Stimulated activated CD4-positive, alpha-beta T cell treated with anti-CD3 and anti-CD28 coated beads, TNF-alpha, amount 100 ng/mL, for 1 hour (primary cell): Measurements from ENCODE around the gene NBEAL2.

Experiments
- DNase-seq, 3 donors: peaks; one replicate each; pipeline ENCODE4 v3.0.0-alpha.2; 2020; ENCODE audit warnings: low read depth in 3 of 3, low spot score in 1 of 3

NBEAL2 gene

GRCh38 chr3:46978985-46979944 is at the start of gene NBEAL2:
Gene NBEAL2, plus strand, starts transcription at chr3:46979666. Its CDS starts 196 bp downstream, at chr3:46979862.
- peak; percentile 90 to 91 (median 90) for DNase-seq

GRCh38 chr3:46930166-46930944 is 49.1 kb upstream of the NBEAL2 start:
- DNase-seq, result no peak

DNA sequence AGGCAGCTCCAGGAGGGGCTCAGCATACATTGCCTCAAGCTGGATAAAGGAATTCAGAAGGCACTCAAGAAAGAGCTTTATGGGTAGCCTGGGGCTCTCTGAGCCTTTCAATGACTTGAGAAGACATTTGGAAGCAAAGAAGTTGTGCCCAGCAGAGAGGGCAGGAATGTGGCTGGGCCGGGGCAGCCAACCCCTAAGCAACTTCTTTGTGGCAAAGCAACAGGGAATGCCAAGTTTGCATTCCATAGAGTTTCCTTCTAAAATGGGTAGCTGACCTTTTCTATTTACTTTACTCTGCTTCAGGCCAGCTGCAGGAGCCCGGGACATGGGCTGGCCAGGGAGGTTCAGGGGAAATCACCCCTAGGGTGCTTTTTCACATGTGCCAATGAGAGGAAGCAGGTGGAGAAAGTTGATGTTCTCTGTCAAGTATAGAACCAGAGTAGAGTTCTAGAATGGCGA is 48.5 kb upstream of the NBEAL2 start:
- no peak for DNase-seq

DNA sequence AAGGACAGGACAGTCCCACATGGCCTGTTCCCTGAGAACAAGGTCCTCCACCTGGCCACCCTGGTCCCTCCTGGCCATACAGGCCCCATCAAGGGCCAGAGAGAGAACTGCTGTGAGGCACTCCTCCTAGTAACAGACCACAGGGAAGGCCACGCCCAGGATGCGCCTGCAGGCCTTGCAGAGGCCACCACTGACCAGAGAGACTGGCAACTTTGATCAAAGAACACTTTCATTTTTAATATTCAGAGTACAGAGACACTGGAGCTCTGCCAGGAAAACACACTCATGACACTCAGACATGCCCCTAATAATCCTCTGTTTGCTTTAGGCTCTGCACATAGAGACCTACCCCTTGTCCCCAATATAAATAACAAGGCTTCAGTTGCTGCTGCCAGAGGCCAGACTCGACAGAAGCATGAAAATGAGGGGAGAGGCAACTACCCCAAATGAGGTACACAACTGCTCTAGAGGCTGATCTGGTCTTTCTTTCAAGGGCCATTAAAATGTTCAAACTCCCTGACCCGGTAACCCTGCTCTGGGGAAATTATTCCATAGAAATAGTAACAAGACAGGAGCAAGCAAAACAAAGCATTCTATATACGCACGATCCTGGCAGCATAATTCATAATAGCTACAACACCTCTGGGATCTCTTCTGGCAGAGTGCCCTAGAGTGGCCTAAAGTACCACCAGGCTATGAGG is 47.7 kb upstream of the NBEAL2 start:
- DNase-seq, result no peak

DNA sequence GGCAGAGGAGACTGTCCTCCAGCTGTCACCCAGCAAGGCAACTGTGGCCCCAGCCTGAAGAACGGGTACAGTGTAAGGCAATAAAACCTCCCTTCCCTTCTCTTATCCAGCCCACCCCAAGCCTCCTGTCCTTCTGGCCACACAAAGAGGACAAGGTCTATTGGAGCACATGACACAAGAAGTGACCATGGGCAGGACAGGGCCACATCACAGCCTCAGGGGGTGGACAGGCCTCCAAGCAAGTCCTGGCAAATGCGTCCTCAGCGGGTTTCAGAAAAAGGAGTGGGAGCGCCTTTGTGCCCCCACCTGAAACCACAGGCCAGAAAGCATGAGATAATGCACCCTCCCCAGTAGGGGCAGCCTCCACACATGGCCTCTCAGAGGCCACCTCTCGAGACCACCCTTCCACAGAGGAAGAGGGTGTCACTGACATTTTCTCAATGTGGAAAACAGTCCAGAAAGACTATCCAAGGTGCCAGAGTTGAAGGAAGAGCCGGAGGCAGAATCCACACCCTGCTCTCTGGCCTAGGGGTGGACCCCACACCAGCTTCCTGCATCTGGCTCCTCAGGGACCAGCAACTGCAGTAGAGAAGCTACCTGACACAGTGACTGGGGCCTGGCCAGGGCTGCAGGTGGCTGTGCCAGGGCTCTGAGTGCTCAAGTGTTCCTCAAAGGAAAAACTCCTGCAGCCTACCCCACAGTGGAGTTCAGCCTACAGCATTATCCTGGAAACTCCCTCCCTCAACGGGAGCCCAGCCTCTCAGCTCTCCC is 46.8 kb upstream of the NBEAL2 start:
- DNase-seq, result no peak

DNA sequence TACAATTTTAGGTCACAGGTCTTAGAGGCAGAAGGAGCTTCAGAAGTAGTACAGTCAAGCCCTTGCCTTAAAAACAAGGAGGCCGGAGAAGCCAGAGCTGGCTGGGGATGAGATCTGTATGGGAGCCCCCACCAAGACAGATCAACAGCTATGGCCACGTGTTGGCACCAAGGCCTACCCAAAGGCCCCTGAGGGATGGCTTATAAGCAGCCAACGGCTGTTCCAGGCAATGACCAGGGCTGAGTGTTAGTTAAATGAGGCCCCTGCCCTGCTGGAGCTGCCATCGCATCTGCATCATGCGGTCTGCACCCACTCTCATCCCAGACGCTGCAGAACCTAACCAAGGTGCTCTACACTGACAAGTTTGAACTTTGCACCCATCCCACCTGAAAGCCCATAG is 46.2 kb upstream of the NBEAL2 start:
- DNase-seq, result no peak

DNA sequence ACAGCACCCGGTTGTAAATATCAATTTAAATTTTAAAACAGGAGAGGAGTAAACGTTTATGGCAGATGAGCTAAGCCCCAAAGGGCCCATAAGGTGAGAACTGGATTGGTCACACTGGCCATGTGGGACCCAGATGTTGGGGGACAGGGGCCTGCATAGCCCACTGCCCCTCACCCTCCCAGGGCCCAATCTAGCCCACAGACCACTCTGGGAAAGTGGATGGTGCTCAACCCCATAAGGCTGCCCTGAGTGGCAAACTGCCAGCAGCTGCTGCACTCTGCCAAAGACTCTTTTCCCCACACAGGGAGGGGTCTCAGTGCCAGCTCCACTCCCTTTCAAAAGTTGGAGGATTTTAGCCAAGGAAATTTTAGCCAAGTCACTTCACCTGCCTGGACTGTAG is 45.4 kb upstream of the NBEAL2 start:
- DNase-seq, result no peak

DNA sequence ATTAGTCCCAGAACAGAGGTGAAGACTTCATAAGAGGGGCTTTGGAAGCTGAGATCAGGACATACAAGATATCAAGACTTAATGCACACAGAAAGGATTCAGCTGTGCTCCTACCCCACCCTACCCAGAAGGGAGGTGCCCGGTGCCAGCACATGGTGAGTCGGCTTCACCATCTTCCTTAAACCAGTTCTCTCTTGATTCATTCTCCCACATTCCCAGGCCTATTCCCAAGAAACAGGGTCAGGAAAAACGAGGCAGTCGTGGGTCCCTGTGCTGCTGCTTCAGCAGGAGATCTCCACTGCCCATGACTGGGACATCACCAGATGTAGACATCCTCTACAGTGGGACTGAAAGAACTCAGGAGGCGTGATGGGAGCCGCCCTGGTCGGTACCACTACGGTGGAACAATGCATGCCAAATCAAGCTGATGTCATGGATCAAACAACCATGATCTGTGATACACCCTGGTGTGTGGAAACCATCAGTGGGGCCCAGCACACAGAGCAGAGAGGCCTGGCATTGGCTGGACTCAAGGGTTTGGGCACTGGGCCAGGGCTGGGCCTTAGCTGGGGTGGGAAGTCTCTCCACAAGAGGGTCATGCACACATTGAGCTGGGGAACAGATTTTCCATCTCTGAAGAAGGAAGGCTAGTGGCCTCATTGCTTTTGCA is 44.8 kb upstream of the NBEAL2 start:
- DNase-seq, result no peak

- no peak for DNase-seq
Measured at GRCh38 chr3:46935168-46935858, 44.2 kb upstream of the NBEAL2 start.

DNA sequence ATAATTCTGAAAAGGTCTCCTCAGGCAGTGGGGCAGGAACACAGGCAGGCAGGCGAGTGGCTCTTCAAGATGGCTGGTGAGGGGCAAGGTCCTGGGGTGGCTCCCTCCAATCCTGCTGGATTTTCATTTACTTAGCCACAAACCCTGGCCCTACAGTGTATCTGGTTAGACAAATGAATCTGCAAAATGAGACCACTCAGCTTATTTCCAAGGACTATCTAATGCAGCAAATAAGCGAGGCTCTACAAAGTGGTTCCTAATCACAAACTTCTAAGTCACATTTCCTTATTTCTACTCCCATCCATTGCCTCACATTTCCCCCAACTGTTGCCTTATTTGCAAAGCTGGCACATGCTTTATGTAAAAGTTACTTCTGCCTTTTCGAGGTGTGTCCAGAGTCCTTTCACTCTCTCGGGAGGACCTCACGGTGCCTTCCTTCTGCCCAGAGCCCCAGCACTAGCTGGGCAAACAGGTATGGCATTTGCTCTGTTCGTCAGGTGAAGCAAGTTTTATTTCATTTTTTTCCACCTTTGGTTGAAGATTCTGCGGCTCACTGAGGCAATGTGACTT is 43.4 kb upstream of the NBEAL2 start:
- no peak for DNase-seq

GRCh38 chr3:46936733-46937250 is 42.7 kb upstream of the NBEAL2 start:
- DNase-seq, result no peak

DNA sequence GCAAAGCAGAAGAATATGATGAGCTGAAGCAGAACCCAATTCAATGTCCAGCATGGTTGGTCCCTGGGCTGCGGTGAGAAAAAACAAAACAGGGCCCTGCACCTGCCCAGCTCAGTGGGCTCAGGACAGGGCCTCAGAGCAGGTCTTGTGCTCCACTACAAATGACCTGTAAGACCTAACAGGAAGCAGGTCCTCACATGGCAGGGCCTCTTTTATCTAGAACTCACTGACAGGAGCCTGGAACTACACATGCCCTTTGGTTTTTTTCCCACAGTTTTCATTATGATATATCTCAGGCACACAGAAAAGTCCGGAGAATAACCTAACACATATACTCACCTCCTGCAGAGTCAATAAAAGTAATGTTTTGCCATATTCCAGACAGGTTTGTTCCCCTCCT is 41.3 kb upstream of the NBEAL2 start:
- DNase-seq, result no peak

- DNase-seq, result no peak
Measured at GRCh38 chr3:46939578-46940445, 39.7 kb upstream of the NBEAL2 start.

- no peak for DNase-seq
Measured at GRCh38 chr3:46942076-46942475, 37.4 kb upstream of the NBEAL2 start.

DNA sequence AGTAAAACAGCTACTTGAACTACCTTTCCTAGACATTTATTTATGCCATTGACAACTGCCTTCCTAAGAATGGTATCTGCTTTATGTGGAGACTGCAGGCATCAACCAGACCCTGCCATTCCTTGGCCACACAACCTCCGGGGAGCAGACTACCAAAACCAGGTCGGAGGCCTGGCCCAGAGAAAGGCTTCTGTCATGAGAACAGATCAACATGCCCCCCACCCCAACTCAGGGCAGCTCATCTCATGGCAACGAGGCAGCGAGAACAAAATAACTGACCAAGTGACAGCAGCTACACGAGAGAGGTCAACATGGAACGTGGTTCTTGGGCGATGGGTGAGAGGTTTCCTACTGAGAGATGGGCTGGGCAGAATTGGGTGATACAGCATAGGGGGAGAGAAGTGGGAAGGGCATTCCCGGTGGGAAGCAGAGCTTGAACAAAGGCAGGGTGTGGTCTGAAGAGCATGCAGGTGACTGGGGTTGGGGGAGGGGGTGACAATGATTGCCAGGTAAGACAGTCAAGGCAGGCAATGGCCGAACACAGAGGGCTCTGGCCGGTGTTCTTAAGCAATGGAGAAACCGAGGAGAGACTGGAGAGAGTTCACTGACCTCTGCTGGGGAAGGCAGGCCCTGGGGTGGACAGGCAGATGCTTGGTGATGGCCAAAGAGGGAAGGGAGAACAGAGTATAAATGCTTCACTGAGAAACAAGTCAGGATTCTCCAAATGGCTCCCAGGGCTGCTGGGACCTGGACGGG is 36.8 kb upstream of the NBEAL2 start:
- DNase-seq, result no peak

DNA sequence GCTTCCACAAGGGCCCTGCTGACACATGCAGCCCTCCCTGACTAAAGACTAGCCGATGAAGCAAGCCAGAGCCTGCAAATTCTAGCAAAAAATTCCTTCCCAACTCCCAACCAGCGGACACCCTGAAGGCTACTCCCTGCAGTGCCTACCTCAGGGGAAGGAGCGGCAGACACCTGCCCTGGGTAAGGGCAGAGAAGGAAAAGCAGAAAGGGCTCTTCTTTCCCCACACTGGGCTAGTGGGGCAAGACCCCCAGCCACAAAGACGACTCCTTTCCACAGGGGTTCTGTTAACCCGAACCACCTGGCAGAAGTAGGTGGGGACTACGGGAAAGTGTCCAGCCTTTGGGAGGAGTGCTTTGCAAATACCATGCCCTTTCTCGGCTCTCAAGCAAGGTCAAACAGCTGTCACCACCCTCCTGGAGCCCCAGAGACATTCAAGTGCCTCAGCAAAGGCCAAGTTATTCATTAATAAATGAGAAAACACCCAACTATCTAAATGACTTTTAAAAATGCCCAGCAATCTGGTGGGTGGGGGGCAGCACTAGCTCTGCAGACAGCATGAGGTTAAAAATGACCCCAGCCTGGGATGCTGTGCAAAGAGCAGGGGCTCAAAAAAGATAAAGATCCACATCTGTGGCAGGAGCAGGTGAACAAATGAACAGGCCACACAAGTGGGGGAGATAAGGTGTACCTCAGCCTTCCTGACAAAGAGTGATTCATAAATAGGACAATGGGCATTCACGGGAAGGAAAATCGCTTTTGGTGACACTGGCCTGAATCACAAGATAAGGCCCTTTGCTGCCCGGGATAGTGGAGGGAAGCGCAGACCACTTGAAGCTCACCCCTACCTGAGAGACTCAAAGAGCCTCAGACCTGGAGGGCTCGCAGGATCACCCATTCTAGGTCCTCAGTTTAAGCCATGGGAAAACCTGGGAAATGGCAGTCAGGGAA is 36.0 kb upstream of the NBEAL2 start:
- DNase-seq, result no peak
